Activated B cell treated with CpG ODN at 0.5 μM for 24 hours (primary cell): Measurements from ENCODE around the gene TSPYL4. TPM values are rescaled to one million over a fixed set of nuclear protein-coding genes. Genes with fewer than 3 reads are reported as not detected.
"Not testable (repeated sequence)": the region's sequence is repeated elsewhere in the genome, so short reads cannot be mapped to it uniquely, and the experiment has no call there.

Source experiments
- ATAC-seq: fragments of 200-7000 bp; cut with Tn5 transposase; one replicate; pipeline ENCODE4 v1.10.0; 2021; ENCODE audit warnings: low read depth, mild to moderate bottlenecking, moderate library complexity
- CTCF ChIA-PET: fragments of 350-600 bp; sonication (Branson Sonifier 250); formaldehyde crosslinking; loops from one replicate; lab custom pipeline; 2021; ENCODE audit warnings: antibody characterized with exemption; lab: Charles Lee
- POLR2A ChIA-PET: fragments of 350-600 bp; sonication (Branson Sonifier 250); formaldehyde crosslinking; loops from one replicate; lab custom pipeline; 2021; ENCODE audit warnings: antibody characterized with exemption; lab: Charles Lee
- DNase-seq: peaks from one replicate; pipeline ENCODE4 v3.0.0; 2022
- H3K27ac Mint-ChIP-seq: one replicate; pipeline ENCODE4 v1.8.0; 2020; ENCODE audit warnings: mixed read lengths
- H3K27me3 Mint-ChIP-seq: one replicate; pipeline ENCODE4 v1.8.0; 2021; ENCODE audit warnings: mixed read lengths
- H3K36me3 Mint-ChIP-seq: one replicate; pipeline ENCODE4 v1.8.0; 2021; ENCODE audit warnings: low read depth, mixed read lengths
- H3K4me1 Mint-ChIP-seq: one replicate; pipeline ENCODE4 v1.8.0; 2021; ENCODE audit warnings: mixed read lengths
- H3K4me3 Mint-ChIP-seq: one replicate; pipeline ENCODE4 v1.8.0; 2020; ENCODE audit warnings: mild to moderate bottlenecking, mixed read lengths
- H3K9me3 Mint-ChIP-seq: one replicate; pipeline ENCODE4 v1.8.0; 2020; ENCODE audit warnings: mixed read lengths
- CTCF ChIP-seq: fragments of 200-600 bp; IDR thresholded peaks from one replicate; pipeline ENCODE4 v1.8.0; 2022; ENCODE audit warnings: antibody characterized with exemption, mild to moderate bottlenecking
- intact Hi-C: fragments of 100-400 bp; cut with micrococcal nuclease; formaldehyde crosslinking; loops from one replicate; pipeline ENCODE4 v1.15.1; 2024
- total RNA-seq: library from RNA; stranded (reverse); gene quantifications from 2 replicates; pipeline ENCODE4 v1.2.3, GENCODE V29; 2022

TSPYL4 gene
- total RNA-seq, 1 donor from 2014 or later, result 16.7 TPM

GRCh38 chr6:116286773-116287358 lies 33.0 kb upstream of the TSPYL4 start:
- H3K4me1 Mint-ChIP-seq, result peaks cover 5% of the 10 kb centered on the region
- H3K36me3 Mint-ChIP-seq, result no peaks in the 10 kb centered on the region
- H3K27me3 Mint-ChIP-seq, result no peaks in the 10 kb centered on the region
- H3K9me3 Mint-ChIP-seq, result no peaks in the 10 kb centered on the region
- no peak overlapping the region for H3K27ac Mint-ChIP-seq
- no peak for TF ChIP-seq CTCF
- POLR2A ChIA-PET, result interaction anchor here (0.9 to 2.2 kb wide), 3 partner anchors 7 to 285 kb away, joined by 3 to 6 read pairs (median 4); partner anchors contain the start of genes RWDD1 and TSPYL1
- H3K4me3 Mint-ChIP-seq, result no peak overlapping the region
- DNase-seq (no peak), ATAC-seq (no peak)
- intact Hi-C loops, result loop anchor here (1.0 to 5.0 kb wide), 6 partner anchors 84 to 360 kb away; partner anchors contain the start of gene DSE
- CTCF ChIA-PET, result interaction anchor here (0.6 to 3.4 kb wide), 43 partner anchors 8 to 291 kb away, joined by 3 to 88 read pairs (median 5); partner anchors contain the start of genes CALHM4, CALHM6, DSE and RWDD1

GRCh38 chr6:116284984-116285383 lies 31.1 kb upstream of the TSPYL4 start:
- ATAC-seq, H3K27me3 Mint-ChIP-seq, H3K4me3 Mint-ChIP-seq, DNase-seq, H3K36me3 Mint-ChIP-seq, H3K9me3 Mint-ChIP-seq, H3K27ac Mint-ChIP-seq, POLR2A ChIA-PET: not testable (repeated sequence)
- H3K4me1 Mint-ChIP-seq, result peaks cover 21% of the 10 kb centered on the region
- CTCF ChIA-PET, result interaction anchor here (1.1 to 1.7 kb wide), 2 partner anchors 16 to 162 kb away, joined by 3 read pairs; no protein-coding TSS in a partner anchor
- intact Hi-C loops, result loop anchor here (5.0 kb wide), 1 partner anchor 362 kb away; no protein-coding TSS in a partner anchor

- no peaks in the 10 kb centered on the region for H3K9me3 Mint-ChIP-seq
- ATAC-seq (no peak), DNase-seq (no peak)
- ChIA-PET POLR2A (no interaction called here), CTCF (no interaction called here)
- H3K27ac Mint-ChIP-seq, result no peak overlapping the region
- no peak overlapping the region for H3K4me3 Mint-ChIP-seq
- peaks cover 36% of the 10 kb centered on the region for H3K4me1 Mint-ChIP-seq
- intact Hi-C loops, result no loop called here
- peaks cover 19% of the 10 kb centered on the region for H3K36me3 Mint-ChIP-seq
- no peak for TF ChIP-seq CTCF
- no peaks in the 10 kb centered on the region for H3K27me3 Mint-ChIP-seq
Measured at GRCh38 chr6:116283191-116283590, 29.3 kb upstream of the TSPYL4 start.

- ChIA-PET CTCF (no interaction called here), POLR2A (no interaction called here)
- DNase-seq, result no peak
- Mint-ChIP-seq H3K27me3 (no peaks in the 10 kb centered on the region), H3K9me3 (no peaks in the 10 kb centered on the region), H3K4me1 (peaks cover 41% of the 10 kb centered on the region), H3K27ac (no peak overlapping the region), H3K36me3 (peaks cover 24% of the 10 kb centered on the region), H3K4me3 (no peak overlapping the region)
- no peak for ATAC-seq
- TF ChIP-seq CTCF, result no peak
- intact Hi-C loops, result no loop called here
Measured at GRCh38 chr6:116282698-116283097, 28.8 kb upstream of the TSPYL4 start.

GRCh38 chr6:116280933-116281316 lies 27.1 kb upstream of the TSPYL4 start:
- peak overlapping the region; percentile 100 for H3K27ac Mint-ChIP-seq
- no peaks in the 10 kb centered on the region for H3K9me3 Mint-ChIP-seq
- intact Hi-C loops, result loop anchor here (2.0 kb wide), 2 partner anchors 130 to 182 kb away; no protein-coding TSS in a partner anchor
- H3K36me3 Mint-ChIP-seq, result peaks cover 38% of the 10 kb centered on the region
- TF ChIP-seq CTCF, result no peak
- peaks cover 59% of the 10 kb centered on the region for H3K4me1 Mint-ChIP-seq
- no peaks in the 10 kb centered on the region for H3K27me3 Mint-ChIP-seq
- DNase-seq, result no peak
- ATAC-seq, result no peak
- ChIA-PET POLR2A (interaction anchor here (1.0 to 3.0 kb wide), 5 partner anchors 11 to 289 kb away, joined by 4 to 50 read pairs (median 4); partner anchors contain the start of genes RWDD1 and TSPYL4), CTCF (interaction anchor here (1.0 to 1.7 kb wide), 3 partner anchors 12 to 282 kb away, joined by 4 to 12 read pairs (median 6); no protein-coding TSS in a partner anchor)
- H3K4me3 Mint-ChIP-seq, result peak overlapping the region; percentile 95
